T-helper 1 cell (primary cell): ENCODE data around the gene HTRA3.
"Not testable (repeated sequence)": the region's sequence is repeated elsewhere in the genome, so short reads cannot be mapped to it uniquely, and the experiment has no call there.

Source experiments
- DNase-seq, 5 donors: peaks; one replicate each; pipeline ENCODE4 v3.0.0-alpha.2; 2012 to 2020

HTRA3 gene

GRCh38 chr4:8346838-8347605 lies 77.5 kb downstream of the HTRA3 start:
- no peak for DNase-seq

GRCh38 chr4:8347660-8348059 lies 78.1 kb downstream of the HTRA3 start:
- no peak for DNase-seq

- DNase-seq: no peak
Measured at GRCh38 chr4:8348071-8348470, 78.5 kb downstream of the HTRA3 start.

GRCh38 chr4:8349236-8349635 lies 79.7 kb downstream of the HTRA3 start:
- not testable (repeated sequence) for DNase-seq

- no peak for DNase-seq
Measured at GRCh38 chr4:8349664-8350236, 80.2 kb downstream of the HTRA3 start.

- no peak for DNase-seq
Measured at GRCh38 chr4:8350352-8350751, 80.8 kb downstream of the HTRA3 start.

GRCh38 chr4:8350841-8351461 lies 81.4 kb downstream of the HTRA3 start:
- no peak for DNase-seq

- no peak for DNase-seq
Measured at GRCh38 chr4:8351931-8352367, 82.4 kb downstream of the HTRA3 start.

- no peak for DNase-seq
Measured at GRCh38 chr4:8352368-8353157, 83.0 kb downstream of the HTRA3 start.

- DNase-seq: no peak
Measured at GRCh38 chr4:8353158-8353669, 83.7 kb downstream of the HTRA3 start.

GRCh38 chr4:8353912-8354453 lies 84.4 kb downstream of the HTRA3 start:
- DNase-seq: no peak

- no peak for DNase-seq
Measured at GRCh38 chr4:8355306-8355705, 85.8 kb downstream of the HTRA3 start.

GRCh38 chr4:8355864-8356565 lies 86.5 kb downstream of the HTRA3 start:
- DNase-seq: no peak
